HuH-7 (cell line): ENCODE results near the gene RITA1.
A peak's percentile ranks its signal among the peaks of the same experiment; 100 is the strongest.

ENCODE experiments used
- DNase-seq: peaks from one replicate; pipeline ENCODE4 v3.0.0; 2011; ENCODE audit warnings: low spot score

Gene RITA1

DNA sequence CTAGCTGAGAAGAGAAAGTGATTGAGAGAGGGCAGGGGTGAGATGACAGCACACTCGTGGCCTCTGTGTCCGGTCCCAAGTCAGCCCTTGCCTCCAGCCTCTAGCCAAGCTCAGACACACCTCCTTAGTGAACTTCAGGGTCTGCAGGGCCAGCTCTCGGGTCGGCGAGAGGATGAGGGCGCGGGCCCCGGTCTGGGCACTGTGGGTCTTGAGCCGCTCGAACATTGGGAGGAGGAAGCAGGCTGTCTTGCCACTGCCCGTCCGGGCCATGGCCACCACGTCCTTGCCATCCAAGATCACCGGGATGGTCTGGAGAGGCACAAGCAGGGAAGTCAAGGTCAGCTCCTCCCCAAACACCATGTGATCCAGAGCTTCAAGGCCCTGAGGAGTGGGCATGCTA lies 6.5 kb upstream of the RITA1 start:
- no peak for DNase-seq

- DNase-seq: no peak
These were observed 5.2 kb upstream of the RITA1 start for GRCh38 chr12:113180333-113180732.

DNA sequence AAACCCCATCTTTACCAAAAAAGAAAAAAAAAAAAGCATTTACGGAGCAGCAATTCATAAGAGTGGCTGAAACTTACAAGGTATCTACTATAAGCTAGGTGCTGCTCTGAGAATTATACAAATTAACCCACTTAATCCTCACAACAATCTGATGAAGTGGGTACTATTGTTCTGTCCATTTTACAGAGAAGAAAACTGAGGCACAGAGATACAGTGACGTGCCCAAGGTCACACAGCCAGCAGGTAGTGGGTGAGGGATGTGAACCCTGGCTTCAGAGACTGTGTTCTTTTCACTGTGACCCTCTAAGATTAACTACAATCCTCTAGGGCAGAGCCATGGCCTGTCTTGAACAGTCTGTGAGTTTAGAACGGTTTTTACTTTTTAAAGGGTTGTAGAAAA lies 3.5 kb upstream of the RITA1 start:
- no peak for DNase-seq

DNA sequence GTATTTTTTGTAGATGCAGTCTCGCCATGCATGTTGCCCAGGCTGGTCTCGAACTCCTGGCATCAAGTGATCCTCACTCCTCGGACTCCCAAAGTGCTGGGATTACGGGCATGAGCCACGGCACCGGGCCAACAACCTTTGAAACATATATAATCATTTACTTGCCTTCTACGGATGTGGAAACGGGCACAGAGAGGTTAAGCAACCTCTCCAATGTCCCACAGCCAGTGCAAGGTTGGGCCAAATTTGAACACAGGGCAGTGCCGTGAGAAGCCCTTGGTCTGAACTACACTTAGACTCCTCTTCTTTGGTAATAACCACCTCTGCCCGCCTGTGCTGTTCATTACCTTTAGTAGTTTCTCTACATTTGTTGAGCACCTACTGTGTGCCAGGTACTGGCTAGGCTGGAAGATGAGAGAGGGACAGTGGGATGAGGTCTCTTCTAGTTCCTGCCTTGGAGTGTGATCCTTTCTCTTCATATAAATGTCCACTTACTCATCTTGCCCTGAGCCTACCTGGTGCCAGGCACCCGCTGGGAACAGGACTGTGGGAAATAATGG lies 2.4 kb upstream of the RITA1 start:
- no peak for DNase-seq

GRCh38 chr12:113184098-113184899 lies 1.2 kb upstream of the RITA1 start:
- no peak for DNase-seq

- DNase-seq: peak; percentile 97
These were observed 681 bp upstream of the RITA1 start for GRCh38 chr12:113184900-113185179.

DNA sequence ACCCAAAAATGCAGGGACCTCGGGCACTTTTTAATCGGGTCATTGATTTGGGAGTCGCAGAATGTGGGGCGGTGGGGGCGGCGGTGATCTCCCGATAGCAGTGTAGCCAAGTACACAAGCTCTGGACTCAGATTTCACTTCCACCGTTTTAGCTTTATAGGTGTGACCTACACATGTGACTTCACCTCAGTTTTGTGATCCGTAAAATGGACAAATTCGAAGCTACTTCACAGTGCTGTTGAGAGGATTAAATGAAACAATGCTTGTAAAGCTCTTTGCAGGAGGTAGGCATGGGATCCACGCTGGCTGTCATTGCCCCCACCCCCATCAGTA lies 478 bp downstream of the RITA1 start:
- DNase-seq: no peak

- DNase-seq: no peak
These were observed 1.3 kb downstream of the RITA1 start for GRCh38 chr12:113186666-113187325.

GRCh38 chr12:113189361-113189760 lies 3.8 kb downstream of the RITA1 start:
- no peak for DNase-seq

- DNase-seq: peak; percentile 52
These were observed 5.2 kb downstream of the RITA1 start for GRCh38 chr12:113190761-113191160.

DNA sequence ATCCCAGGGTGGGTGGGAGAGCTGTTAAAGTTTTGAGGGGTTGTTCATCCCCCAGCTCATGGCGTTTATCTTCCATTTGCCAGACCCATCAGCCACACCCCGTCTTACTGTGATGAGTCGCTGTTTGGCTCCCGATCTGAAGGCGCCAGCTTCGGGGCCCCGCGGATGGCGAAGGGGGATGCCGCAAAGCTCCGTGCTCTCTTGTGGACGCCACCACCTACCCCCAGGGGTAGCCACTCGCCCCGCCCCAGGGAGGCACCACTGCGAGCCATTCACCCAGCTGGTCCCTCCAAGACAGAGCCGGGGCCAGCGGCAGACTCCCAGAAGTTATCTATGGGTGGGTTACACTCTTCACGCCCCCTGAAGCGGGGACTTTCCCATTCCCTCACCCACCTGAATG lies 5.7 kb downstream of the RITA1 start:
- DNase-seq: no peak

DNA sequence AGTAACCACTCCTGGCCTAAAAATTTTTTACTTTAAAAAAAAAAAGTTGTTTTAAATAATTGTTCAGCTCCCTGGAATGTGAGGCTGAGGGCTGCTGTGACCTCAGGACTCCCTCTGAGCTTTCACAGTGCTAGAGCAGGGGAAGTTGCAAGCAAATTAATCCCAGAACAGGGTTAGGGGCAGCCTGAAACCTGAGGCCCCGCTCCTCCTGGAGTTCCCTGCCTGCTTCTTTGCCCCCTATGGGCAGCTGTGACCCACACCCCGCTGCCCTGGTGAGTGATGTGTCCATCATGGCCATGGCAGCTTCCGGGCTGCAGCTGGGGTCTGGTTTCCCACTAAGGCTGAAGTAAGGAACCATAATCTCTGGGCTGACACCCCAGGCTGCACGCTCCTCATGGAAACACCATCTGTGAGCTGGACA lies 9.5 kb downstream of the RITA1 start:
- DNase-seq: no peak

DNA sequence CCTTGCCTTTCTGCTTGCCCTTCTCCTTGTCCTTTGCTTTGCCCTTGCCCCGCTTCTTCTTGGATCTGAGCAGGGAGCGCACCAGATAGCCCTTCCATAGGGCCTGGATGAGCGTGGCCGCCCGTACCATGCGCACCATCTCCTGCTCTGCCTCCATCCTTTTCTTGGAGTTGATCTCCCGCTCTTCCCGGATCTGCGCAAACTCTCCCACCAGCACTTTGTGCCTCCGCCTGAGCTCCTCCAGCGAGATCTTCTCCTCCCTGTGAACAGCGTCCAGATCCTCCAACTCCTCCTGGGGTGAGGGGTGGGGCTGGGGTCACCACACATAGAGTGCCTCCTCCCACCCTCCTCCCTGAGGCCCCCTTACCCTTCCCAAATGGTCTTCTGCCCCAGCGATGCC lies 10.1 kb downstream of the RITA1 start:
- DNase-seq: no peak

DNA sequence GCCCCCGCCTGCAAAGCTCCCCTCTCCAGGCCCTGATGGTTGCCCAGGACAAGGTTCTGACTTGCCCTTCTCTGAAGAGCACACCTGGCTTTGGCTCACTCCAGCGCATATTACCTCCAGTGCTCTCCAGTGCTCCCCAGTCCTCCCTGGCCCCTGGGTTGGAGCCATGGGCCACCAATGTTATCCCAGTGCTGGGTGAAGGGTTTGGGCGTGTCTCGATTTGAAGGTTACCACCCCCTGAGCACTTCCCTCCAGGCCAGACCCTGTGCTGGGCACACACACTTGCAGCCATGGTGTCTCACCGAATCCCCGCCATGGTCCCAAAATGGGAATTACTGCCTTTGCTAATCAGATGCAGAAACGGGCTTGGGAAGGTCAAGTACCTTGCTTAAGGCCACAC lies 11.1 kb downstream of the RITA1 start:
- no peak for DNase-seq

GRCh38 chr12:113196990-113197389 lies 11.5 kb downstream of the RITA1 start:
- peak; percentile 93 for DNase-seq

DNA sequence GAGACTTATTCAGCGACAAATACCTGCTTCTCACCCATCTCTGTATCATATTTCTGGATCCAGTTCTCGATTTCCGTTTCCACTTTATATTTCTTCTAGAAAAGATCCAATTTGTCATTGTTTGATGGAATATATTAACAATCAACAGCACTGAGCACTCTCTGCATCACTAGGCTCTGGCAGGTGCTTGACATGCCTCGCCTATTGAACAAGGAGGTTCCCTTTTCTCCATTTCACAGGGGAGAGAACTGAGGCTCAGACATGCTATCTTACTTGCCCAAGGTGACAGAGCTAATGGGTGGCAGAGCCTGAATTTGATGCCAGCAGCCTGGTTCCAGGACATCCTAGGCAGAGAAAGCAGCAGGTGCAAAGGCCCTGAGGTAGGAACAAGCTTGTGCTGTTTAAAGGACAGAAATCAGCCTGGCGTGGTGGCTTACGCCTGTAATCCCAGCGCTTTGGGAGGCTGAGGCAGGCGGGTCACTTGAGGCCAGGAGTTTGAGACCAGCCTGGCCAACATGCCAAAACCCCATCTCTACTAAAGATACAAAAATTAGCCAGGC lies 12.1 kb downstream of the RITA1 start:
- no peak for DNase-seq

GRCh38 chr12:113198296-113198695 lies 12.8 kb downstream of the RITA1 start:
- DNase-seq: no peak

GRCh38 chr12:113200021-113200797 lies 14.7 kb downstream of the RITA1 start:
- DNase-seq: no peak

GRCh38 chr12:113201187-113202177 lies 16.0 kb downstream of the RITA1 start:
- DNase-seq: no peak

DNA sequence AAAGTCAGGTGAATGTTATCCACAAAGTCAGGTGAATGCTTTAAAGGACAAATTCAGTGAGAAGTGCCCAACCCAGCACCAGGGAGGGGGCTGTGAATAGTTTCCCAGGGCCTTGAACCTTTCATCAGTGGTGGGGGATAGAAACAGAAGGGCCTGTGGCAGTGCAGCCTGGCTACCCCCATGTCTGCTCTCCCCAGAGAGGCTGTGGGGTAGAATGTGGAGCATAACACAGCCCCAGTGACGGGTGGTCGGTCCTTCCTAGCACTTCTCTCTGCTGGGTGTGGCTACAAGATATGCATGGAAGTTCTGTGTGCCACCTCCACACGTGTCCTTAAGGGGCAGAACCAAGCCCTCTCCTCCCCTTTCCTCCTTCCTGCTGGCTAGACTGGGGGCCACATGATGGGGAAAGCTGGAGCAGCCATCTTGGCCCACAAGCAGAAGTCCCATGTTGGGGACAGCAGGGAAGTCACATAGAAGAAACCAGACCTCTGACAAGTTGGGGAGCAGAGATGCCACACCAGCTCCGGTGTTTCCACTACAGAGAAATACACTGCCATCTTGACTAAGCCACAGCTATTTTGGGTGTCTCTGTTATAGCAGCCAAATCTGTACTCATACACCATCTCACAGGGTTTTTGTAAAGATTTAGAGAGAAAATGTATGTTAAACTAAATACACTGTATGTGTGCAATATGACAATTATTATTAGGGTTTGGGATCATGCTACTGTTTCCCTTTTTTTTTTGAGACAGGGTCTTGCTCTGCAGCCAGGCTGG lies 17.0 kb downstream of the RITA1 start:
- DNase-seq: no peak
